Gastrocnemius medialis (tissue), 4 donors: ENCODE data around the gene GPR89A. TPM values are rescaled to one million over a fixed set of nuclear protein-coding genes. Genes with fewer than 3 reads are reported as not detected.
A peak's percentile ranks its signal among the peaks of the same experiment; 100 is the strongest.
"Not testable (repeated sequence)": the region's sequence is repeated elsewhere in the genome, so short reads cannot be mapped to it uniquely, and the experiment has no call there.

Experiments used
- ATAC-seq, 2 donors: fragments of 150-250 bp; one replicate each; pipeline ENCODE4 v1.9.1; 2016
- DNase-seq, 2 donors: peaks; one replicate each; pipeline ENCODE4 v3.0.0-alpha.2; 2019
- H3K27ac ChIP-seq, 4 donors: fragments of 200-600 bp; sonication (generic); 1 replicate in 1 of 4; 2 replicates in 3 of 4; pipeline ENCODE4 v1.5.1; 2016 to 2018; ENCODE audit warnings: mild to moderate bottlenecking in 2 of 4, moderate library complexity in 1 of 4
- H3K27me3 ChIP-seq, 3 donors: fragments of 200-600 bp; sonication (generic) in 2 of 3; 1 replicate in 1 of 3; 2 replicates in 2 of 3; pipeline versions ENCODE4 v1.5.1 to v1.6.0; 2016 to 2019; ENCODE audit warnings: mild to moderate bottlenecking in 1 of 3, moderate library complexity in 1 of 3
- H3K36me3 ChIP-seq, 2 donors: fragments of 200-600 bp; sonication (generic) in 1 of 2; one replicate each; pipeline ENCODE4 v1.5.1; 2017 to 2018
- H3K4me1 ChIP-seq, 2 donors: fragments of 200-600 bp; sonication (generic) in 1 of 2; one replicate each; pipeline ENCODE4 v1.5.1; 2016 to 2017; ENCODE audit warnings: mild to moderate bottlenecking in 2 of 2
- H3K4me3 ChIP-seq, 4 donors: fragments of 200-600 bp; sonication (generic) in 3 of 4; 1 replicate in 1 of 4; 2 replicates in 3 of 4; pipeline ENCODE4 v1.5.1; 2016 to 2019; ENCODE audit warnings: mild to moderate bottlenecking in 2 of 4
- H3K9me3 ChIP-seq, 3 donors: fragments of 200-600 bp; sonication (generic) in 2 of 3; 1 replicate in 1 of 3; 2 replicates in 2 of 3; pipeline ENCODE4 v1.5.1; 2016 to 2019
- POLR2A ChIP-seq, 2 donors: fragments of 450-650 bp; IDR thresholded peaks; one replicate each; pipeline ENCODE4 v1.6.1; 2017; ENCODE audit warnings: antibody characterized with exemption in 2 of 2, mild to moderate bottlenecking in 2 of 2, moderate library complexity in 2 of 2
- in situ Hi-C, 4 donors: fragments of 200-750 bp; cut with MboI; loops; one replicate each; pipeline versions ENCODE4 v1.15.0 to v1.8.0; 2017; ENCODE audit warnings: low sequenced_read_pairs in 4 of 4
- intact Hi-C: fragments of 100-400 bp; cut with DNase I; formaldehyde crosslinking; loops from one replicate; pipeline ENCODE4 v1.15.1; 2023; ENCODE audit warnings: low total_unique reads
- total RNA-seq, 4 donors: library from RNA; depleted of rRNA; stranded (reverse); fragments of >200 nt; gene quantifications; one replicate each; pipeline versions ENCODE4 v1.1.0 to v1.2.3, GENCODE V29; 2016
- TF ChIP-seq, protein P1 (sequence below), 5 experiments: fragments of 450-650 bp in 3 of 5; fragments of 200-600 bp in 2 of 5; sonication (generic) in 2 of 5; IDR thresholded peaks in 4 of 5; conservative IDR thresholded peaks in 1 of 5; 1 replicate in 4 of 5; 2 replicates in 1 of 5; pipeline ENCODE4 v1.5.1; 2016 to 2019; ENCODE audit warnings: antibody characterized with exemption in 5 of 5, mild to moderate bottlenecking in 3 of 5, moderate library complexity in 3 of 5

Gene GPR89A
- total RNA-seq = 10 to 100 TPM in 3 of 4 donors, 1 to 10 TPM in 1; 9.0 to 27.0 (median 19.4) TPM

DNA sequence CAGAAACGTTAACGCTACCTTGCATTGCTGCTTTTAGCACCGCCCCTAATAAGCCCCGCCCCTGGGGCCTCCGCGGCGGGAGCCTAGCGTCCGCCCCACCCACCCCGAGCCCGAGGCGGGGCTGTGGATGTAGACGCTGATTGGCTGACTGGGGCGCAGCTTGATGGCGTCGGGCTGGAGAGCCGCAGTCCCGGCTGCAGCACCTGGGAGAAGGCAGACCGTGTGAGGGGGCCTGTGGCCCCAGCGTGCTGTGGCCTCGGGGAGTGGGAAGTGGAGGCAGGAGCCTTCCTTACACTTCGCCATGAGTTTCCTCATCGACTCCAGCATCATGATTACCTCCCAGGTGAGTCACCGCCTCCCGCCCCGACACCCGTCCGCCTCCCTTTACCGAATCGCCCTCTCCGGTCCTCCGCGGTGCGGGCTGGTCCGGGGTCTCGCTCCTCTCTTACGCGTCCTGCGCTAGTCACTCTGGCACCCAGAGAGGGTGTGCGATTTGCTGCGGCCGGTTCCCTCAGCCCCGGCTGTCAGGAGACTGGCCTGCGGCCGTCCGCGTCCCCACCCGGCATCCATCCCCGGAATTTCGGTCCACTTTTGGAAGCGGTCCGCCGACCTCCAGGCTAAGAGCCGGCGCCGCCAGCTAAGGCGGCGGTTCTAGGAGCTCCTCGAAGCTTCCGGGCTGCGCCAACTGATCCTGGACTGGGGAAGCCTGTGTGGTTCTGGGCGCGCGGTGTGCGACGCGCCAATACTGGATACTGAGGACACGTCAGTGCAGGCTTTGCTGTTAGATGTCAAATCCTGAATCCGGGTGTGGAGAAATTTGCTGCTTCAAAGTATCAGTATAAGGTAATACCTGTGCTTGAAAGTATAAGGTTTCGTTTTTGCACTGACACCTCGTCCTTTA lies at the start of gene GPR89A:
GPR89A (plus strand) TSS at position 156 of the 901 bp plus-strand sequence; CDS start at position 302, 146 bp downstream.
- Histone ChIP-seq H3K27ac (peak within 1 kb of the TSS; percentile 86 to 95 (median 92)), H3K4me1 (peaks cover 11% of the 10 kb centered on the region in 2 donors), H3K4me3 (peak within 1 kb of the TSS; percentile 84 to 98 (median 94))
- peak; percentile 92 to 95 for DNase-seq
- H3K27me3 ChIP-seq, intact Hi-C loops, H3K9me3 ChIP-seq, H3K36me3 ChIP-seq, in situ Hi-C loops: not testable (repeated sequence)
- peak; percentile 65 to 78 for TF ChIP-seq POLR2A (IDR thresholded peaks at IDR 0.05)
- peak; percentile 98 to 99 for ATAC-seq

DNA sequence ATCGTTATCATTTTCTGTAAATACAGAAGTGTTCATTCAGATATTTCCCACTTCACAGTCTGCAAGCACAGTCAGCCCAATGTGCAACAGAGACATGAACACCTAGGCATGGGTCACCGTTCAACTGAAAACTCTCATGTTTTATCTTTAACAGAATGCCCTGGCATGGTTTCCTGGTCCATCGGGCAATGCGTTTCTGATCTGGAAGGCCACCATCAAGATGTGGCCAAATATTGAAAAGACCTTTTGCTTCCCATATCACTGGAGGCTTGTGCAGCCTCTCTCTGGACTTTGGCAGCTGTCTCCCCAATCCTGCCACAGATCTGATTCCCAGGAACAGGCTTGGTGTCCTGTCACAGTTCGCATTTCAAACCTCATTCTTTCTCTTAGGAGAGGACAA lies 21.0 kb upstream of the GPR89A start:
- intact Hi-C loops, H3K4me3 ChIP-seq, H3K27ac ChIP-seq, H3K9me3 ChIP-seq, ATAC-seq, in situ Hi-C loops, H3K36me3 ChIP-seq, H3K27me3 ChIP-seq, DNase-seq, H3K4me1 ChIP-seq: not testable (repeated sequence)

DNA sequence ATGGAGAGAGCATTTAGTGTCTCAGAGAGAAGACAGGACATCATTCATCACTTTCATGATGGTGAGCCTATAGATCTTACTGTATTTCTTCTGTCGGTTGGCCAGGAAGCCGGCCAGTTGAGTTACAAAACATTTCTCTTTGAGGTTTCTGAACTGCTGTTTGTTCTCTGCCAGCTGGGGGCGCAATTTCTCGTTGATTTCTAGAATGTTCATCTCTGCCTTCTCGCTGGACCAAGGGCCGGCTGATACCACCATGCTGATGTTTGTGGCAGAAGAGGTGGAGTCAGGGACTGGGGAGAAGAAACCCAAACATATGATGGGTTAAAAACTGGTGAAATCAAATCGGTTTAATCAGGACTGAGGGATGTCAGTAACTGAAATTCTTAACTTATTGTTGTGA lies 17.0 kb upstream of the GPR89A start:
- H3K9me3 ChIP-seq, H3K4me3 ChIP-seq, ATAC-seq, H3K4me1 ChIP-seq, H3K27me3 ChIP-seq, H3K27ac ChIP-seq, in situ Hi-C loops, intact Hi-C loops, DNase-seq, H3K36me3 ChIP-seq: not testable (repeated sequence)

DNA sequence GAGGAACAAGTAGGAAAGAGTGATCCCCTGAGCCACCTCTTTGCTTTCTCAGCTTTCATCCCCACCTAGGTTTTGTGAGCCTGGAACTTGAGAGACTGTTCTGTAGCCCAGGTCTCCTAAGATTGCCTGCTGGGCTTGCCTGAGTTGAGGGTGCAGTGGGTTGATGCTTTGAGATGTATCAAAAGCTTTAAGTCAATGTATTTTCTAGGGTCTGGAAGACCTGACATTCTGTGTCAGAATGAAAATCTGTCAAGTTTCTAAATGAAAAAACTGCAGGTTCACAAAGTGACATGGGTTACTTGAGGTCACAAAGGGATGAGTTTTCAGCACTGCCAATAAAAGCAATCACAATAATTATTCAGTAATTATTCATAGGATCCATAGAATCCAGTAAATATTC lies 15.4 kb upstream of the GPR89A start:
- DNase-seq, H3K4me1 ChIP-seq, H3K4me3 ChIP-seq, H3K27me3 ChIP-seq, ATAC-seq, intact Hi-C loops, in situ Hi-C loops, H3K27ac ChIP-seq, H3K36me3 ChIP-seq, H3K9me3 ChIP-seq: not testable (repeated sequence)

DNA sequence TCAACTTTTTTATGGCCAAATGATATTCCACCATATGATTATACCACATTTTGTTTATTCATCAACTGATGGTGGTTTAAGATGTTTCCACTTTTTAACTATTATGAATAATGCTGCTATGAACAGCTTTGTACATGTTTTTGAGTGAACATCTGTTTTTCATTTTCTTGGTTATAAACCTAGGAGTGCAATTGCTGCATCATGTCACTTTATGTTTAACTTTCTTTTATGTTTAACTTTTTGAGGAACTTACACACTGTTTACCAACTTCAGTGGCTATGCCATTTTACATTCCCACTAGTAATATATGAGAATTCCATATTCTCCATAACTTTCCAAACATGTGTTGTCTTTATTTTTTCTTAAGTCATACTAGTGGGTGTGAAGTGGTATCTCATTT lies 12.4 kb upstream of the GPR89A start:
- H3K4me1 ChIP-seq, H3K27ac ChIP-seq, H3K4me3 ChIP-seq, H3K36me3 ChIP-seq, ATAC-seq, intact Hi-C loops, DNase-seq, H3K27me3 ChIP-seq, H3K9me3 ChIP-seq, in situ Hi-C loops: not testable (repeated sequence)

DNA sequence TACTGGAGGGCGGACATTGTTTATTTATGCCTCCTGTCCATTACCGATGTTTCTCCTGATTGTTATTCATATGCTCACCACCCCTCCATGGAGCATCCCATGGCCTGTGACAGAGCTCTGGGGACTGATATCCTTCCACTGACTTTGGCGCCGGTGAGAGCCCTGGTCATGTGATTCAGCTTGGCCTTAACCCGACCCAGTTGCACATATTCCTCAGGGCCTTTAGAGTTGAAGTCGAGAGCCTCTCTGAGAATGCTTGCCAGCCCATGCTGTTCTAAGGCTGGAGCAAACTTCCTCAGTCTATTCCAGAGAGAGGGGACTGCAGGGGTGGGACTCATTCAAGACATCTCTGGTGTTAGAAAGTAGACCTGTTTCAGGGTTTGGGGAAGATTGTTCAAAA lies 11.6 kb upstream of the GPR89A start:
- ATAC-seq, H3K27me3 ChIP-seq, DNase-seq, H3K27ac ChIP-seq, H3K9me3 ChIP-seq, H3K4me3 ChIP-seq, H3K4me1 ChIP-seq, intact Hi-C loops, in situ Hi-C loops, H3K36me3 ChIP-seq: not testable (repeated sequence)

DNA sequence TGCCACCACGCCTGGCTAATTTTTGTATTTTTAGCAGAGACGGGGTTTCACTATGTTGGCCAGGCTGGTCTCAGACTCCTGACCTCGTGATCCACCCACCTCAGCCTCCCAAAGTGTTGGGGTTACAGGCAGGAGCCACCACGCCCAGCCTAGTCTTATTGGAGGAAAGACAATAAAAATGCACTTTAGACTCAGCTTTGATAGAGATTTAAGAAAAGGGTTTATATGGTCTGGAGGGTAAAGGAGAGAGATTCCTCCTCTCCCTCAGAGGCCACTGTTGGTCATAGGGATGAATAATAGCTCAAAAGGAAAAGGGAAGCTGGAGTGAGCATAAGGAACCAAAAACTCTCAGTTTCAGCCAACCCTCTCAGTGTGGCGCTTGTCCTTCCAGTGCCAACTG lies 8.4 kb upstream of the GPR89A start:
- H3K36me3 ChIP-seq, intact Hi-C loops, H3K4me1 ChIP-seq, in situ Hi-C loops, H3K4me3 ChIP-seq, H3K9me3 ChIP-seq, DNase-seq, H3K27ac ChIP-seq, H3K27me3 ChIP-seq, ATAC-seq: not testable (repeated sequence)

DNA sequence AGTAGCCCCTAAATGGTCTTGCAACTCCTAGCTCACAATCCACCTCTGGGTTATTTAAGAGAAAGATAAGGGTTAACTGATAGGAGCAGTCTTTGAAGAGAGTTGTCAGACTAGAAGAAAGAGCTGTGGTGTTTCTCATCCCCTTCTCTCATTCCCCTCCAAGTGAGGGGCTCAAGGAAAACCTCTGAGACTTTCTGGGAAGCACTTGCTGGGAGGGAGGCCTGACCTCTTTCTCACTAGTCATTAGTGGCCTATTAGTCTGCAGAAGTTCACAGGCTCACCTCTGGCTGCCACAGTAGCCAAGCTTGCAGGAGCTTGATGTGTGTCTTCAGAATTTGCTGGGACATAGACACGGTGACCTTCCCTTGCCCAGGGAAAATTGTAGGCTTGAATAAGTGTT lies 6.2 kb upstream of the GPR89A start:
- in situ Hi-C loops (no loop called here), intact Hi-C loops (no loop called here)
- ATAC-seq (no peak), DNase-seq (no peak)
- Histone ChIP-seq H3K27me3 (no peaks in the 10 kb centered on the region), H3K27ac (no peak overlapping the region), H3K36me3 (no peaks in the 10 kb centered on the region), H3K4me1 (no peaks in the 10 kb centered on the region), H3K4me3 (no peak overlapping the region), H3K9me3 (no peaks in the 10 kb centered on the region)
- TF ChIP-seq, protein P1, sequence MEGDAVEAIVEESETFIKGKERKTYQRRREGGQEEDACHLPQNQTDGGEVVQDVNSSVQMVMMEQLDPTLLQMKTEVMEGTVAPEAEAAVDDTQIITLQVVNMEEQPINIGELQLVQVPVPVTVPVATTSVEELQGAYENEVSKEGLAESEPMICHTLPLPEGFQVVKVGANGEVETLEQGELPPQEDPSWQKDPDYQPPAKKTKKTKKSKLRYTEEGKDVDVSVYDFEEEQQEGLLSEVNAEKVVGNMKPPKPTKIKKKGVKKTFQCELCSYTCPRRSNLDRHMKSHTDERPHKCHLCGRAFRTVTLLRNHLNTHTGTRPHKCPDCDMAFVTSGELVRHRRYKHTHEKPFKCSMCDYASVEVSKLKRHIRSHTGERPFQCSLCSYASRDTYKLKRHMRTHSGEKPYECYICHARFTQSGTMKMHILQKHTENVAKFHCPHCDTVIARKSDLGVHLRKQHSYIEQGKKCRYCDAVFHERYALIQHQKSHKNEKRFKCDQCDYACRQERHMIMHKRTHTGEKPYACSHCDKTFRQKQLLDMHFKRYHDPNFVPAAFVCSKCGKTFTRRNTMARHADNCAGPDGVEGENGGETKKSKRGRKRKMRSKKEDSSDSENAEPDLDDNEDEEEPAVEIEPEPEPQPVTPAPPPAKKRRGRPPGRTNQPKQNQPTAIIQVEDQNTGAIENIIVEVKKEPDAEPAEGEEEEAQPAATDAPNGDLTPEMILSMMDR (IDR thresholded peaks at IDR 0.05 in 4 of 5, conservative IDR thresholded peaks at IDR 0.05 in 1 of 5) = no peak
- TF ChIP-seq POLR2A (IDR thresholded peaks at IDR 0.05) = no peak

DNA sequence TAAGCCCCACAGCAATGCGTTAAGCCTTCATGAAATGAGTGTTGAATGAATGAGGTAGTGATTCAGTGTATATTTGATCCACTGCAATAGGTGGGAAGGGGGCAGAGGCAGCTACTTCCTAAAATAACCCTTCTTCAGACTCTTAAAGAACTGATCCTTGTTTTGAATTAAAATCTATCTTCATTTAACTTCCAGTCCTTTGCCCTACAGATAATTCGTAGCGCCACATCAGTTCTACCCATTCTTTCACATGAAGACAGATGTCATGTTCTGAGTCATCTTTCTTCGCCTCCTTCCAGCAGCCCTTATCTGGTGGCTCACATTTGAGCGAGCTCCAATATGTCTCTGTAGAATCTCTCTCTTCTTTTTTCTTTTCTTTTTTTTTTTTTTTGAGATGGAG lies 948 bp upstream of the GPR89A start:
- in situ Hi-C loops, ATAC-seq: not testable (repeated sequence)

DNA sequence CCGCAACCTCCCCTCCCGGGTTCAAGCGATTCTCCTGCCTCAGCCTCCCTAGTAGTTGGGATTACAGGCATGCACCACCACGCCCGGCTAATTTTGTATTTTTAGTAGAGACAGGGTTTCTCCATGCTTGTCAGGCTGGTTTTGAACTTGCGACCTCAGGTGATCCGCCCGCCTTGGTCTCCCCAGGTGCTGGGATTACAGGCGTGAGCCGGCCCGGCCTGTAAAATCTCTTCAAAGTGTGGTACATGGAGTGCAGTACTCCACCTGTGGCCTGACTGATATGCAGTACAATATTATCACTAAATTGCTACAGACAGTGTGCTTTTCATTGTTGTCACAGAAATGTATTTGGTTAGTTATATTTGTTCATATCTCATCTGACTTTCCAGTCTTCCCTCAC lies 499 bp upstream of the GPR89A start:
- DNase-seq, H3K9me3 ChIP-seq, H3K36me3 ChIP-seq, H3K27me3 ChIP-seq, intact Hi-C loops, H3K4me3 ChIP-seq, in situ Hi-C loops, H3K27ac ChIP-seq: not testable (repeated sequence)
- H3K4me1 ChIP-seq = peaks cover 11% of the 10 kb centered on the region in 2 donors
- ATAC-seq = peak in 1 of 2 donors; percentile 3

More for the DNA sequence above, 948 bp upstream of the GPR89A start:
- H3K4me1 ChIP-seq = peaks cover 11% of the 10 kb centered on the region in 2 donors
- H3K9me3 ChIP-seq, H3K27me3 ChIP-seq, DNase-seq, H3K36me3 ChIP-seq, H3K27ac ChIP-seq, intact Hi-C loops, H3K4me3 ChIP-seq: not testable (repeated sequence)

DNA sequence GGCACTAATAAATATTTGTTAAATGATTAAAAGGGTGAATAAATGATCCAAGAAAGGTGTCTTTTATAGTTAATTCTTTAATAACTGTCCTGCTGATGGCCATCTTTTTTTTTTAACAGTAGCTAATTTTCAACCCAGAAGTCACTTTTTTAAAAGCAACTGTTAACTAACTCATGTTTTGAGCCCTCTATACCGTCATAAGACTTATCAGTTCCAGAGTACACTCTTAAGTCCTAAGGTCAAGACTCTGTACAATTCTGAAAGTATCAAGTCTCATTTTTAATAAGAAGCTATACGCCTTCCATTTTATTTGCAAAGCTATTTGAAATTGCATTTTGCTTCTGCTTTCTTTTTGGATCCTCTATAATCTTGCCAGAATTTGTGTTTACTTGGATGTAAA lies 3.0 kb downstream of the GPR89A start:
- intact Hi-C loops, H3K36me3 ChIP-seq, ATAC-seq, H3K4me3 ChIP-seq, H3K9me3 ChIP-seq, H3K27ac ChIP-seq, in situ Hi-C loops, DNase-seq, H3K27me3 ChIP-seq: not testable (repeated sequence)
- H3K4me1 ChIP-seq = peaks cover 11% of the 10 kb centered on the region in 2 donors
